Placental pericyte (primary cell): ENCODE results near the gene PMCH. TPM values are rescaled to one million over a fixed set of nuclear protein-coding genes. Genes with fewer than 3 reads are reported as not detected.

ENCODE experiments used
- small RNA-seq: library from RNA; depleted of rRNA; stranded (forward); fragments of <200 nt; gene quantifications from one replicate; pipeline ENCODE3, GENCODE V24; 2012; ENCODE audit warnings: low replicate concordance
- total RNA-seq: library from RNA; depleted of rRNA; stranded (reverse); fragments of >200 nt; gene quantifications from 2 replicates; pipeline ENCODE4 v1.2.3, GENCODE V29; 2012

Gene PMCH
- total RNA-seq = not detected in 2 replicates

GRCh38 chr12:102197789-102198188 is at the start of gene PMCH:
Gene PMCH, minus strand, starts transcription at chr12:102197833. Its CDS starts 63 bp downstream, at chr12:102197770.

Small RNAs within 50 kb of the gene (small RNA-seq; reads per million reads assigned to genes)
- not detected for gene RN7SL793P

Other genes with a start within 250 kb of the PMCH start
- 40.3 and 40.8 TPM in 2 replicates for gene WASHC3, start 135.8 kb downstream of the PMCH start, total RNA-seq
- gene NUP37, start 77.7 kb downstream of the PMCH start, total RNA-seq = 25.8 and 36.7 TPM in 2 replicates
- gene PARPBP, start 77.7 kb downstream of the PMCH start, total RNA-seq = 1.5 and 31.2 TPM in 2 replicates